GM12892 (cell line): ENCODE measurements around the gene LPCAT4.

Source experiments
- POLR2A ChIP-seq: IDR thresholded peaks from 2 replicates; pipeline ENCODE4 v1.6.1; 2011; ENCODE audit warnings: low read depth, low read length, control low read depth
- POLR2AphosphoS5 ChIP-seq: IDR thresholded peaks from 2 replicates; pipeline ENCODE4 v1.6.1; 2011; ENCODE audit warnings: low read depth, low read length, control low read depth

- no peak for TF ChIP-seq POLR2A
- TF ChIP-seq POLR2AphosphoS5 = no peak
These were observed 1.7 kb downstream of the LPCAT4 start for GRCh38 chr15:34365091-34365825.
